OCI-LY7 (cell line): Measurements from ENCODE around the gene NDUFAF2.

Experiments used
- CTCF ChIP-seq: fragments of 200-600 bp; sonication (generic); conservative IDR thresholded peaks from 2 replicates; pipeline ENCODE4 v1.5.1; 2014; ENCODE audit warnings: mild to moderate bottlenecking, antibody characterized with exemption, low read length, moderate library complexity, mixed read lengths
- EZH2phosphoT487 ChIP-seq: fragments of 200-600 bp; sonication (generic); IDR thresholded peaks from 2 replicates; pipeline ENCODE4 v1.6.1; 2018; ENCODE audit warnings: low read depth, borderline replicate concordance, mild to moderate bottlenecking, mixed run types, antibody characterized with exemption, low read length, moderate library complexity, mixed read lengths

- TF ChIP-seq CTCF: no peak
- no peak for TF ChIP-seq EZH2phosphoT487
These were observed 78.1 kb downstream of the NDUFAF2 start for GRCh38 chr5:61023131-61023530.
